ENCODE data around the gene SLC49A3. TPM values are rescaled to one million over a fixed set of nuclear protein-coding genes. Genes with fewer than 3 reads are reported as not detected.

The SLC49A3 gene
- total and polyA plus RNA-seq, 2 of the 4 experiments (the other 2 are of a cell fraction) = under 0.01 to 0.32 TPM

DNA sequence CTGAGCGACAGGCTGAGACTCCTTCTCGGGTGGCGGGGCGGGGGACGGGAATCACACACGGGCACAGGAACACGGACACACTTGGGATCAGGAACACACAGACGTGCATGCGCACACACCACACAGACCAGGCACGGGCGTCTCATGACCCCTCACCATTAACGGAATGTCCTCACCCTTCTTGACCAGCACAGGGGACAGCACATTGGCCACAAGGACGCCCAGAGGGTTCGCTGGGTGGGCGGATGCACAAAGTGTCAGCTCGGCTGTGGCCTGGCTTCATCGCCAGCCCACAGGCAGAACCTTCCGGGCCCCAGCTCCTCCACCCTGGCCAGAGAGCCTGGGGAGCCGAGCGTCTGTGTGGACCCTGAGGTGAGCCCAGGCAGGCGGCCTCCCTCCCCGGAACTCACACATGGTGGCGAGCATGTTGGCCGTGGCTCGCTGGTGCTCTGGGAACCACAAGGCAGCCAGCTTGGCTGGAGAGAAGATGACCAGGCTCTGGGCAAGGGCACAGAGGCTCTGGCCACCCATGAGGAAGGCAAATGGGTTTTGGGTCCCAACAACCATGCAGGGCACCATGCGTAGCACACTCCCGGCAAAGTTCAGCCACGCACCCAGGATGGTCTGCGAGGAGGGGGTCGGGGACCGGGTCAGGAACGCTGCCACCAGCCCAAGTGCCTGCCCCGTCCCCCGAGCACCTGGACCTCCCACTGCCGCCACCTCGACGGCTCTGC lies 3.1 kb downstream of the SLC49A3 start:
- ChIA-PET CTCF (no interaction called here), POLR2A (ENCODE audit: unreplicated experiment) (no interaction called here)
- no peaks in the 10 kb centered on the region for H3K36me3 ChIP-seq (ENCODE audit: control insufficient read depth, insufficient read depth, low read length)
- H2BK120ac ChIP-seq (ENCODE audit: low read depth, low read length) = no peak overlapping the region
- H3K56ac ChIP-seq (ENCODE audit: extremely low read depth, insufficient read depth, low read length) = no peak overlapping the region
- no peak overlapping the region for H2BK20ac ChIP-seq (ENCODE audit: low read depth, low read length)
- H3K9ac ChIP-seq (ENCODE audit: low read depth, low read length) = no peak overlapping the region
- dilution Hi-C loops (cut with HindIII; ENCODE audit: low sequenced_read_pairs, unreplicated experiment) (no loop called here), in situ Hi-C loops (cut with MboI; ENCODE audit: low sequenced_read_pairs) (no loop called here), intact Hi-C loops (cut with micrococcal nuclease) (no loop called here)
- DNase-seq (no peak), ATAC-seq (ENCODE audit: low read depth) (no peak)
- peaks cover 9% of the 10 kb centered on the region for H3K9me1 ChIP-seq (ENCODE audit: insufficient read depth, low read length)
- H3K4me3 ChIP-seq (ENCODE audit: insufficient read depth, low read depth, low read length) = no peak overlapping the region
- WGBS, 2 experiments (ENCODE audit: extremely low coverage in 2 of 2, insufficient read length in 1 of 2) = 89% methylated on average over 23 of the region's 37 CpGs; no CpG with 5 or more reads in 1 of the 2 experiments
- H3K18ac ChIP-seq (ENCODE audit: low read depth, low read length) = no peak overlapping the region
- TF ChIP-seq, protein P1, sequence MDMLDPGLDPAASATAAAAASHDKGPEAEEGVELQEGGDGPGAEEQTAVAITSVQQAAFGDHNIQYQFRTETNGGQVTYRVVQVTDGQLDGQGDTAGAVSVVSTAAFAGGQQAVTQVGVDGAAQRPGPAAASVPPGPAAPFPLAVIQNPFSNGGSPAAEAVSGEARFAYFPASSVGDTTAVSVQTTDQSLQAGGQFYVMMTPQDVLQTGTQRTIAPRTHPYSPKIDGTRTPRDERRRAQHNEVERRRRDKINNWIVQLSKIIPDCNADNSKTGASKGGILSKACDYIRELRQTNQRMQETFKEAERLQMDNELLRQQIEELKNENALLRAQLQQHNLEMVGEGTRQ (IDR thresholded peaks at IDR 0.05; ENCODE audit: low read depth, low read length) = no peak
- TF ChIP-seq RAD21 (IDR thresholded peaks at IDR 0.05; ENCODE audit: low read length) = no peak
- no peak for TF ChIP-seq NFE2L2 (IDR thresholded peaks at IDR 0.05; ENCODE audit: low read depth, low read length)
- no peak for TF ChIP-seq SMC3 (IDR thresholded peaks at IDR 0.05; ENCODE audit: low read depth, low read length)
- no peak for TF ChIP-seq RFX5 (IDR thresholded peaks at IDR 0.05; ENCODE audit: low read depth, low read length)
- TF ChIP-seq POLR2A (IDR thresholded peaks at IDR 0.05; ENCODE audit: low read depth, low read length) = no peak
- no peak for TF ChIP-seq MAFK (IDR thresholded peaks at IDR 0.05; ENCODE audit: low read depth, low read length)
- no peak for TF ChIP-seq CEBPB (IDR thresholded peaks at IDR 0.05; ENCODE audit: low read depth, low read length)
- TF ChIP-seq FOS (IDR thresholded peaks at IDR 0.05; ENCODE audit: low read depth, low read length) = no peak
- no peak overlapping the region for H2AK5ac ChIP-seq (ENCODE audit: low read depth, low read length)
- no peak overlapping the region for H3K4ac ChIP-seq (ENCODE audit: low read depth, low read length)
- H4K20me1 ChIP-seq (ENCODE audit: insufficient read depth, low read length) = no peaks in the 10 kb centered on the region
- no peak overlapping the region for H2BK15ac ChIP-seq (ENCODE audit: low read depth, low read length)
- H3K27ac ChIP-seq (ENCODE audit: insufficient read depth, low read length) = no peak overlapping the region
- peaks cover 0 to 4% of the 10 kb centered on the region in 2 experiments; a peak in 1 of 4 replicates for H3K79me1 ChIP-seq (ENCODE audit: low read depth in 1 of 2, low read length in 2 of 2)
- no peak overlapping the region for H3K23ac ChIP-seq (ENCODE audit: low read depth, low read length)
- H3K9me3 ChIP-seq (ENCODE audit: control insufficient read depth, insufficient read depth, low read length) = no peaks in the 10 kb centered on the region
- no peak overlapping the region for H4K5ac ChIP-seq (ENCODE audit: low read depth, low read length)
- no peak overlapping the region for H4K91ac ChIP-seq (ENCODE audit: insufficient read depth, low read depth, low read length)
- no TSS peak for BruUV-seq (replicated peaks)
- H2AFZ ChIP-seq (replicated peaks; ENCODE audit: low read length, poor library complexity) = no peak overlapping the region
- no peak overlapping the region for H2AK9ac ChIP-seq (replicated peaks; ENCODE audit: low read depth, low read length, poor library complexity)
- H3K14ac ChIP-seq (replicated peaks; ENCODE audit: low read depth, low read length) = no peak overlapping the region
- H3K27me3 ChIP-seq (ENCODE audit: control insufficient read depth, insufficient read depth, low read length) = peaks cover 2% of the 10 kb centered on the region; the same call in 1 of the 2 replicates
- peaks cover 13% of the 10 kb centered on the region for H3K4me1 ChIP-seq (ENCODE audit: control insufficient read depth, insufficient read depth, low read length)
- no peak overlapping the region for H3K4me2 ChIP-seq (ENCODE audit: low read depth, low read length)
- no peak overlapping the region for H4K8ac ChIP-seq (ENCODE audit: low read depth in 2 of 2, low read length in 2 of 2)
- no peak overlapping the region for H2BK5ac ChIP-seq (ENCODE audit: low read depth, low read length, poor library complexity, severe bottlenecking)
